OCI-M2 (cell line): ENCODE measurements around the gene RRP9.
"Not testable (repeated sequence)": the region's sequence is repeated elsewhere in the genome, so short reads cannot be mapped to it uniquely, and the experiment has no call there.

ENCODE experiments used
- DNase-seq: peaks from one replicate; lab custom pipeline; 2025; ENCODE audit not compliant: unreplicated experiment; lab: John Stamatoyannopoulos, UW

Gene RRP9

GRCh38 chr3:51916418-51916817 lies 25.3 kb downstream of the RRP9 start:
- DNase-seq: no peak

DNA sequence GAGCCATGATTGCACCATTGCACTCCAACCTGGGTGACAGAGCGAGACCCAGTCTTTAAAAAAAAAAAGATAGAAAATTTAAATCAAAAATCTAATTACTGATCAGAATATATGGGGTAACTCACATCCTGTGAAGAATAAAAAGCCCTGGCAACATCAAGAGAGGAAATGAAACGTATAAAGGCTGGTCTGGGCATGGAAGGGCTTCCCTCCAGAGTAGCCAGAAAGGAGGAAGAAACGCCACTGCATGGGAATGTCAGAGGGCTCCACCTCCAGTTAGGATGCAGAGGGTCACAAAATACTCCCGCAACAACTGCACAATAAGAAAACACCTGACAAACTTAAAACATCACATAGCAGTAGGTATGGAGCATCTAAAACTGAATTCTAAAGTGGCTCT lies 33.7 kb downstream of the RRP9 start:
- no peak for DNase-seq

- DNase-seq: no peak
Measured at GRCh38 chr3:51904034-51904823, 37.5 kb downstream of the RRP9 start.

DNA sequence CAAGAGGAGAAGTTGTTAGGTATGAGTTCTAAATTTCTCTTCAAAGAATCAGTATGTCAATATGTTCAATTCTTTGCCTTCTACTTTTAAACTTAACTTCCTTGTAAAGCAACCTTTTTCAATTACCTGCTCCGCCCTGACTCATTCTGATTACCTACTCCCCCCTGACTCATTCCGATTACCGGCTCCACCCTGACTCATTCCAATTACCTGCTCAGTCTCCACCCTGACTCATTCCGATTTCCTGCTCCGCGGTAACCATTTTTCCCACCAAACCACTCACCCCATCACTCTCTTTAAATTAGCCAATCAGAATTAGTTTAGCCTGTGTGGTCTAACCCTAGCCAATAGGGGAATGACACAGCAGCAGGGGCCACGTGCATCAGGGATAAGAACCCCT lies 39.3 kb downstream of the RRP9 start:
- not testable (repeated sequence) for DNase-seq

DNA sequence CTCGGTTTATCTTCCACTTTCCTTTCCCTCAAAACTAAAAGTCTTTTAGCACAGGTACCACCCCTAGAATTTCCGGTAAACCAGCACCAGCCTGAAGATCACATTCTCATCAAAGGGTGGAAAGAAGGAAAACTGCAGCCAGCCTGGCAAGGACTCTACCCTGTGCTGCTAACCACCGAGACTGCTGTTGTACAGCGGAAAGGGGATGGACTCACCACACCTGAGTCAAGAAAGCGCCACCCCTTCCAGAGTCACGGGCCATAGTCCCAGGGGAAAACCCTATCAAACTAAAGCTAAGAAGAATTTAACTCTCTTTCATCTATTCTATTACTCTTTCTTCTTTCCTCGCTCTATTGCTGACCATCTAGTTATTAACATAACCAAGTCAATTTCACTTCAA lies 41.7 kb downstream of the RRP9 start:
- not testable (repeated sequence) for DNase-seq

DNA sequence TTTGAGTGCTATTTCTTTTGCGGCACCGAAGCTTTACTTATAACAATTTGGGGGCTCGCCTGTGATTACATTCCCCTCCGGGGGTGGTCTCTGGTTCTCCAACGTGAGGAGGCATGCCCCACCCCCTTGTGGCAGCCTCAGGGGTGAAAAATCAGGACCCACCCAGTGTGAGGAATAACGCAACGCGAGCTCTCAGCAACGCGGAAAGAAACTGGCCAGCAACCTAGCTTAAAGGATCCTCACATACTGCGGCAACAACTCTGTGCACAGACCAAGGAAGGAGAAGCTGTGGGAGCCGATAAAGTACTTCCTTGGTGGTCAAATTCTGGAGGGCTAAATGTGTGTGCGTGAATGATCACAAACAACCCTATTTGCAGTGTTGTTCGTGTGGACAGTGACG lies 44.3 kb downstream of the RRP9 start:
- no peak for DNase-seq

DNA sequence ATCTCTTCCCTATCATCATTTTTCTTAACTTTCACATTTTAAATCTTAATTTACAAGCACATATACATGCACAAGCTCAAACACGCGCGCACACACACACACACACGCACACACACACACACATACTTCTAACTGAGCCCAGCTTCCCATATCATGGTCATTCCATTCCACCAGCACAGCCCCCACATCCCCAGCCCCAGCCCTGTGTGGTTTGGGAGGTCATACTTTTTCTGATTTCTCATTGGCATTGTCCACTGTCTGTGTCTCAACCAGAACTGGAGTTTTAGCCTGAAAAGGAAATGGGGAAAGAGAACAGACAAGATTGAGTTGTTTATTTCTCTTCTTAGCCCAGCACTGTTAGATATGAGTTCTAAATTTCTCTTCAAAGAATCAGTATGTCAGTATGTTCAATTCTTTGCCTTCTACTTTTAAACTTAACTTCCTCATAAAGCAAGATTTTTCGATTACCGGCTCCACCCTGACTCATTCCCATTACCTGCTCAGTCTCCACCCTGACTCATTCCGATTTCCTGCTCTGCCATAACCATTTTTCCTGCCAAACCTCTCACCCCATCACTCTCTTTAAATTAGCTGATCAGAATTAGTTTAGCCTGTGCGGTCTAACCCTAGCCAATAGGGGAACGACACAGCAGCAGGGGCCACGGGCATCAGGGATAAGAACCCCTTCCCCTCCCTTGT lies 44.9 kb downstream of the RRP9 start:
- no peak for DNase-seq

- DNase-seq: no peak
Measured at GRCh38 chr3:51894939-51895338, 46.8 kb downstream of the RRP9 start.

DNA sequence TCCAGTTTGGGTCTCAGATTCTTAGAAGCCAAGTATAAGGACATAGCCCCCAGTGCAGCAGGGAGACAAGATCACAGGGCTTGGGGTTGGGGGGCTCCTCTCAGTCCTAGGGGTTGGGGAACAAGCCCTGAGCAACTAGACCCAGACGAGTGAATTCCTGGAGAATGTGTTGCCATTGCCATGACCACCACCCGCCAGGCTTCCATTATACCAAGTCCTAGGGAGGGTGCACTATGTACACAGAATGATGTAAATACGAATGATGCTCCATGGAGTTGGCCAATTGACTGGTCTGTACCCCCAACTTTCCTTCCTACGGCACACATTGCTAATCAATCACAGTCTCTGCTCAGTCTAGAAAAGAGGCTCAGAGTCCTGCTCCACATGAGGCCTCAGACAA lies 47.3 kb downstream of the RRP9 start:
- no peak for DNase-seq

GRCh38 chr3:51891242-51892039 lies 50.3 kb downstream of the RRP9 start:
- no peak for DNase-seq

- no peak for DNase-seq
Measured at GRCh38 chr3:51888463-51889105, 53.1 kb downstream of the RRP9 start.

DNA sequence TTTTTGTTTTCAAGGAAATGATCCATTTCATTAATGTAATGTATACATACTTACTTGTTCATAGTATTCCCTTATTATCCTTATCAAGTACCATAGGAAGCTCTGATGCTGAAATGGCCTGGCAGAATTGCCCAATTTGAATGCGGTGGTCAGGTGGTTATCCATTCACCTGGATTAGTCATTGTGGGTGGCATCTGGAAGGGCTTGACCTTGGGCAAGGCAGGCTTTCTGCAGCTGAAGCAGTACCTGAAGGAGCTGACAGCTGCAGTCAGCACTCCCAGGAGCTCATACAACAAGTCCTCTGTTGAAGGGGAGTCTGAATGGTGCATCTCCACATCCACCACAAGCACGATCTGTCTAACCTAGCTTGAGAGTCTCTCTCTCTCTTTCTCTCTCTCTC lies 54.1 kb downstream of the RRP9 start:
- no peak for DNase-seq

- DNase-seq: no peak
Measured at GRCh38 chr3:51886447-51886846, 55.3 kb downstream of the RRP9 start.
